Upper lobe of left lung (tissue), 6 donors: ENCODE results near the gene SEMA4C. TPM values are rescaled to one million over a fixed set of nuclear protein-coding genes. Genes with fewer than 3 reads are reported as not detected.
A peak's percentile ranks its signal among the peaks of the same experiment; 100 is the strongest.
"Not testable (repeated sequence)": the region's sequence is repeated elsewhere in the genome, so short reads cannot be mapped to it uniquely, and the experiment has no call there.

ENCODE experiments used
- ATAC-seq, 2 donors: fragments of 200-7000 bp; cut with Tn5 transposase; one replicate each; pipeline ENCODE4 v1.9.1; 2022; ENCODE audit warnings: mild to moderate bottlenecking in 2 of 2, moderate library complexity in 2 of 2; ENCODE audit not compliant: low FRiP score in 2 of 2
- DNase-seq, 2 donors: peaks; one replicate each; pipeline ENCODE4 v3.0.0-alpha.2; 2019 to 2020
- H3K27ac ChIP-seq, 4 donors: fragments of 200-600 bp; sonication (generic); one replicate each; pipeline ENCODE4 v1.5.1; 2016 to 2019
- H3K27me3 ChIP-seq, 4 donors: fragments of 200-600 bp; sonication (generic); one replicate each; pipeline ENCODE4 v1.5.1; 2017 to 2019
- H3K36me3 ChIP-seq, 4 donors: fragments of 200-600 bp; sonication (generic); one replicate each; pipeline ENCODE4 v1.5.1; 2016 to 2019
- H3K4me1 ChIP-seq, 4 donors: fragments of 200-600 bp; sonication (generic); one replicate each; pipeline ENCODE4 v1.5.1; 2018 to 2019
- H3K4me3 ChIP-seq, 4 donors: fragments of 200-600 bp; sonication (generic); one replicate each; pipeline ENCODE4 v1.5.1; 2017 to 2019; ENCODE audit warnings: mild to moderate bottlenecking in 2 of 4, moderate library complexity in 1 of 4
- H3K9me3 ChIP-seq, 4 donors: fragments of 200-600 bp; sonication (generic); one replicate each; pipeline ENCODE4 v1.5.1; 2018 to 2019
- CTCF ChIP-seq, 6 experiments: fragments of 450-650 bp in 4 of 6; fragments of 200-600 bp in 2 of 6; sonication (generic) in 2 of 6; IDR thresholded peaks; one replicate each; pipeline ENCODE4 v1.5.1; 2016 to 2019; ENCODE audit warnings: antibody characterized with exemption in 6 of 6
- EP300 ChIP-seq, 4 donors: sonication (generic); formaldehyde crosslinking; IDR thresholded peaks; one replicate each; pipeline ENCODE4 v1.5.1; 2017; ENCODE audit warnings: antibody characterized with exemption in 4 of 4, control low read depth in 2 of 4
- POLR2A ChIP-seq, 4 donors: fragments of 450-650 bp; IDR thresholded peaks; one replicate each; pipeline ENCODE4 v1.5.1; 2016 to 2017; ENCODE audit warnings: antibody characterized with exemption in 4 of 4, mild to moderate bottlenecking in 2 of 4
- POLR2AphosphoS5 ChIP-seq, 2 donors: sonication (generic); formaldehyde crosslinking; IDR thresholded peaks; one replicate each; pipeline ENCODE4 v1.5.1; 2017; ENCODE audit warnings: antibody characterized with exemption in 2 of 2
- WGBS, 2 donors: methylation state at CpG; one replicate each; pipeline ENCODE4 v1.1.5; 2017 to 2018; 5-methylcytosine and 5-hydroxymethylcytosine counted together
- total RNA-seq, 6 donors: library from RNA; depleted of rRNA in 4 of 6; stranded (reverse); fragments of >200 nt in 4 of 6; gene quantifications; one replicate each; pipeline versions ENCODE4 v1.1.0 to v1.2.1, GENCODE V29; 2016 to 2021
- donor health status: DM: no; HTN: no; CAD: no; lungs with moderate emphysema.
- donor health status: DM: no; HTN: yes; CAD: no; lungs with severe emphysema.

The SEMA4C gene
- total RNA-seq, 6 donors from 2014 or later = 14.0 to 43.6 (median 24.2) TPM

- TF ChIP-seq CTCF (IDR thresholded peaks at IDR 0.05) (no peak), EP300 (IDR thresholded peaks at IDR 0.05) (no peak), POLR2AphosphoS5 (IDR thresholded peaks at IDR 0.05) (no peak), POLR2A (IDR thresholded peaks at IDR 0.05) (no peak)
- ATAC-seq = no peak
- Histone ChIP-seq H3K4me3 (peak overlapping the region in 1 of 4 donors; percentile 66), H3K27me3 (peaks cover 0 to 8% (median 0%) of the 10 kb centered on the region in 4 donors), H3K27ac (peak overlapping the region; percentile 8 to 98 (median 94)), H3K4me1 (peaks cover 38 to 60% (median 44%) of the 10 kb centered on the region in 4 donors), H3K9me3 (no peaks in the 10 kb centered on the region), H3K36me3 (peaks cover 19 to 55% (median 44%) of the 10 kb centered on the region in 4 donors)
- DNase-seq = peak in 1 of 2 donors; percentile 54
- WGBS, 2 donors = 65% methylated on average over 8 of the region's 14 CpGs; no CpG with 5 or more reads in 1 of the 2 donors
Observed at GRCh38 chr2:96866149-96866548, 3.7 kb downstream of the SEMA4C start.

GRCh38 chr2:96865654-96866053 lies 4.2 kb downstream of the SEMA4C start:
- DNase-seq (no peak), ATAC-seq (no peak)
- Histone ChIP-seq H3K27ac (peak overlapping the region in 2 of 4 donors; percentile 96 to 98), H3K27me3 (peaks cover 0 to 8% (median 0%) of the 10 kb centered on the region in 4 donors), H3K36me3 (peaks cover 19 to 60% (median 49%) of the 10 kb centered on the region in 4 donors), H3K9me3 (no peaks in the 10 kb centered on the region), H3K4me3 (no peak overlapping the region), H3K4me1 (peaks cover 33 to 58% (median 39%) of the 10 kb centered on the region in 4 donors)
- no peak for TF ChIP-seq EP300 (IDR thresholded peaks at IDR 0.05)
- TF ChIP-seq CTCF (IDR thresholded peaks at IDR 0.05) = no peak
- TF ChIP-seq POLR2AphosphoS5 (IDR thresholded peaks at IDR 0.05) = no peak
- no peak for TF ChIP-seq POLR2A (IDR thresholded peaks at IDR 0.05)
- WGBS, 2 donors = 87 to 92% methylated on average over 16 of the region's 16 CpGs

GRCh38 chr2:96864343-96865091 lies 5.4 kb downstream of the SEMA4C start:
- peaks cover 34 to 58% (median 36%) of the 10 kb centered on the region in 4 donors for H3K4me1 ChIP-seq
- peaks cover 0 to 2% (median 0%) of the 10 kb centered on the region in 4 donors for H3K27me3 ChIP-seq
- no peak overlapping the region for H3K4me3 ChIP-seq
- DNase-seq = peak; percentile 73 to 82
- 79 to 85% methylated on average over 10 to 24 of the region's 25 CpGs for whole genome bisulfite sequencing, 2 donors
- TF ChIP-seq POLR2A (IDR thresholded peaks at IDR 0.05) (no peak), CTCF (IDR thresholded peaks at IDR 0.05) (peak in 2 of 6 experiments; percentile 6 to 10), POLR2AphosphoS5 (IDR thresholded peaks at IDR 0.05) (no peak), EP300 (IDR thresholded peaks at IDR 0.05) (no peak)
- peak overlapping the region in 2 of 4 donors; percentile 15 to 64 for H3K27ac ChIP-seq
- no peaks in the 10 kb centered on the region for H3K9me3 ChIP-seq
- peaks cover 19 to 67% (median 55%) of the 10 kb centered on the region in 4 donors for H3K36me3 ChIP-seq
- ATAC-seq = no peak

GRCh38 chr2:96863575-96864342 lies 6.1 kb downstream of the SEMA4C start:
- Histone ChIP-seq H3K9me3 (no peaks in the 10 kb centered on the region), H3K27me3 (no peaks in the 10 kb centered on the region), H3K4me3 (no peak overlapping the region), H3K4me1 (peaks cover 36 to 64% (median 43%) of the 10 kb centered on the region in 4 donors), H3K36me3 (peaks cover 19 to 67% (median 55%) of the 10 kb centered on the region in 4 donors), H3K27ac (no peak overlapping the region)
- DNase-seq = peak in 1 of 2 donors; percentile 57
- WGBS, 2 donors = 90 to 91% methylated on average over 13 to 15 of the region's 19 CpGs
- no peak for ATAC-seq
- TF ChIP-seq CTCF (IDR thresholded peaks at IDR 0.05) (no peak), POLR2A (IDR thresholded peaks at IDR 0.05) (no peak), EP300 (IDR thresholded peaks at IDR 0.05) (no peak), POLR2AphosphoS5 (IDR thresholded peaks at IDR 0.05) (no peak)

GRCh38 chr2:96863056-96863455 lies 6.8 kb downstream of the SEMA4C start:
- not testable (repeated sequence) for H3K4me3 ChIP-seq, H3K27ac ChIP-seq, H3K9me3 ChIP-seq, H3K27me3 ChIP-seq, ATAC-seq, DNase-seq
- WGBS, 2 donors = 64 to 75% methylated on average over 4 of the region's 4 CpGs
- Histone ChIP-seq H3K36me3 (peaks cover 19 to 67% (median 55%) of the 10 kb centered on the region in 4 donors), H3K4me1 (peaks cover 35 to 62% (median 44%) of the 10 kb centered on the region in 4 donors)
